GM12878 (cell line): ENCODE measurements around the gene PRRC2A. TPM values are rescaled to one million over a fixed set of nuclear protein-coding genes. Genes with fewer than 3 reads are reported as not detected.

Experiments
- ATAC-seq: fragments of 200-7000 bp; cut with Tn5 transposase; 3 replicates; pipeline ENCODE4 v1.9.1; 2020; ENCODE audit warnings: mild to moderate bottlenecking, moderate library complexity
- BruUV-seq: library from RNA; stranded (reverse); fragments of 400-500 nt; replicated peaks from 2 replicates; lab custom pipeline; 2021; lab: Mats Ljungman, UMichigan
- CTCF ChIA-PET: fragments of 300-600 bp; sonication (Branson Sonifier 250); formaldehyde crosslinking; extraction: SDS; loops from one replicate; lab custom pipeline; 2021; ENCODE audit warnings: inconsistent platforms; lab: Yijun Ruan, JAX
- POLR2A ChIA-PET: fragments of 350-600 bp; formaldehyde crosslinking; extraction: SDS; loops from one replicate; lab custom pipeline; 2021; ENCODE audit warnings: inconsistent platforms; lab: Charles Lee
- RAD21 ChIA-PET: fragments of 300-600 bp; sonication (Branson Sonifier 250); formaldehyde crosslinking; loops from one replicate; lab custom pipeline; 2023; ENCODE audit warnings: antibody characterized with exemption; ENCODE audit not compliant: unreplicated experiment; lab: Charles Lee
- SMC1A ChIA-PET: fragments of 300-600 bp; sonication (Branson Sonifier 250); formaldehyde crosslinking; loops from one replicate; lab custom pipeline; 2023; ENCODE audit not compliant: unreplicated experiment, uncharacterized antibody; lab: Charles Lee
- DNase-seq: peaks from one replicate; pipeline ENCODE4 v3.0.0-alpha.2; 2011; ENCODE audit warnings: low read depth, low spot score
- FAIRE-seq: peaks from 3 replicates; lab custom pipeline; 2011; peaks lifted over from hg19 to GRCh38; lab: Jason Lieb, UNC
- H2AFZ ChIP-seq: 2 replicates; pipeline ENCODE4 v1.6.0; 2011; ENCODE audit warnings: low read depth, low read length, control low read depth; ENCODE audit not compliant: control insufficient read depth
- H3K27ac ChIP-seq: 2 replicates; pipeline ENCODE4 v1.5.1; 2011; ENCODE audit warnings: control low read depth; ENCODE audit not compliant: control insufficient read depth, insufficient read depth
- H3K27me3 ChIP-seq, 2 experiments: replicated peaks in 1 of 2; 2 replicates each; pipeline versions ENCODE4 v1.6.0 to v1.6.1; 2011; ENCODE audit warnings: low read length in 1 of 2; ENCODE audit not compliant: control insufficient read depth in 2 of 2, insufficient read depth in 2 of 2
- H3K36me3 ChIP-seq, 2 experiments: 2 replicates each; pipeline ENCODE4 v1.5.1; 2011; ENCODE audit warnings: low read length in 1 of 2; ENCODE audit not compliant: control insufficient read depth in 2 of 2, insufficient read depth in 2 of 2
- H3K4me1 ChIP-seq: 2 replicates; pipeline ENCODE4 v1.6.1; 2011; ENCODE audit warnings: mild to moderate bottlenecking, low read length, moderate library complexity, mixed read lengths; ENCODE audit not compliant: control insufficient read depth, insufficient read depth
- H3K4me2 ChIP-seq: 2 replicates; pipeline ENCODE4 v1.6.0; 2011; ENCODE audit warnings: control low read depth; ENCODE audit not compliant: control insufficient read depth, insufficient read depth
- H3K4me3 ChIP-seq: fragments of 200-600 bp; sonication (generic); 2 replicates; pipeline ENCODE4 v1.5.1; 2016
- H3K79me2 ChIP-seq: 2 replicates; pipeline ENCODE4 v1.6.0; 2011; ENCODE audit warnings: low read length; ENCODE audit not compliant: control insufficient read depth, insufficient read depth
- H3K9ac ChIP-seq: 2 replicates; pipeline ENCODE4 v1.8.0; 2011; ENCODE audit warnings: low read length, control low read depth, mixed read lengths; ENCODE audit not compliant: control insufficient read depth, insufficient read depth
- H3K9me3 ChIP-seq: replicated peaks from 3 replicates; pipeline ENCODE4 v1.5.1; 2011; ENCODE audit warnings: mild to moderate bottlenecking, low read length; ENCODE audit not compliant: control insufficient read depth, insufficient read depth
- H4K20me1 ChIP-seq: 2 replicates; pipeline ENCODE4 v1.6.0; 2011; ENCODE audit not compliant: control insufficient read depth, insufficient read depth
- CUX1 ChIP-seq: IDR thresholded peaks from 2 replicates; pipeline ENCODE4 v1.6.1; 2012; ENCODE audit warnings: improper control_type of control experiment, low read depth, low read length; ENCODE audit not compliant: insufficient replicate concordance
- EED ChIP-seq: sonication (generic); IDR thresholded peaks from 2 replicates; pipeline ENCODE4 v1.6.1; 2016; ENCODE audit warnings: antibody characterized with exemption, low read depth
- ETV6 ChIP-seq, 2 experiments: fragments of 450-650 bp in 1 of 2; IDR thresholded peaks in 1 of 2; conservative IDR thresholded peaks in 1 of 2; 2 replicates each; pipeline ENCODE4 v1.6.1; 2014; ENCODE audit warnings: antibody characterized with exemption in 1 of 2, borderline replicate concordance in 1 of 2, low read depth in 1 of 2, mild to moderate bottlenecking in 1 of 2, moderate library complexity in 1 of 2
- MYC ChIP-seq: IDR thresholded peaks from 2 replicates; pipeline ENCODE4 v1.6.1; 2011; ENCODE audit warnings: mild to moderate bottlenecking, low read length, moderate library complexity, inconsistent platforms; ENCODE audit not compliant: insufficient read depth, insufficient replicate concordance, insufficient read length, severe bottlenecking
- NR2F1 ChIP-seq: fragments of 450-650 bp; conservative IDR thresholded peaks from 2 replicates; pipeline ENCODE4 v1.6.1; 2017; ENCODE audit warnings: mild to moderate bottlenecking
- RAD51 ChIP-seq: fragments of 450-650 bp; IDR thresholded peaks from 2 replicates; pipeline ENCODE4 v1.6.1; 2016; ENCODE audit warnings: moderate library complexity, mild to moderate bottlenecking, inconsistent platforms
- RFX5 ChIP-seq: IDR thresholded peaks from 2 replicates; pipeline ENCODE4 v1.6.1; 2011; ENCODE audit warnings: low read depth, low read length, improper control_type of control experiment
- SMAD5 ChIP-seq: IDR thresholded peaks from 2 replicates; pipeline ENCODE4 v1.6.1; 2016; ENCODE audit warnings: antibody characterized with exemption, low read depth
- SMARCA5 ChIP-seq: fragments of 450-650 bp; IDR thresholded peaks from 2 replicates; pipeline ENCODE4 v1.6.1; 2017; ENCODE audit warnings: mild to moderate bottlenecking
- SREBF1 ChIP-seq: IDR thresholded peaks from 2 replicates; pipeline ENCODE4 v1.6.1; 2012; ENCODE audit warnings: mild to moderate bottlenecking, low read length
- TCF12 ChIP-seq: IDR thresholded peaks from 2 replicates; pipeline ENCODE4 v1.6.1; 2011; ENCODE audit warnings: low read depth, mild to moderate bottlenecking, low read length
- YBX1 ChIP-seq: fragments of 450-650 bp; IDR thresholded peaks from 2 replicates; pipeline ENCODE4 v1.6.1; 2016; ENCODE audit warnings: antibody characterized with exemption
- WGBS: methylation state at CpG from one replicate; pipeline ENCODE4 v1.1.6; 2016; ENCODE audit warnings: low lambda C conversion rate; ENCODE audit not compliant: insufficient replicate concordance, insufficient coverage; ENCODE audit errors: missing lambda C conversion rate; 5-methylcytosine and 5-hydroxymethylcytosine counted together
- in situ Hi-C: fragments of 300-500 bp; cut with MboI; formaldehyde crosslinking; loops from 9 replicates; pipeline ENCODE4 v1.14.3; 2018; ENCODE audit warnings: mixed read lengths
- intact Hi-C: fragments of 100-400 bp; cut with micrococcal nuclease; formaldehyde crosslinking; loops from one replicate; pipeline ENCODE4 v1.14.2; 2022; ENCODE audit not compliant: unreplicated experiment
- polyA plus RNA-seq, 11 experiments: library from polyadenylated mRNA; depleted of rRNA in 4 of 11; unstranded in 6 of 11; stranded (reverse) in 5 of 11; fragments of >200 nt; fragmentation: Nextera tagmentation in 4 of 11; fragmentation: Illumina TruSeq in 1 of 11; extraction: Ambion mirVana in 4 of 11; extraction: Trizol in 1 of 11; gene quantifications; 1 replicate in 1 of 11; 2 replicates in 10 of 11; pipeline versions ENCODE4 v1.2.1 to v1.2.3, GENCODE V29; 2011 to 2016; ENCODE audit warnings: inconsistent platforms in 2 of 11, missing spikeins in 2 of 11, low read depth in 1 of 11
- total RNA-seq, 4 experiments: library from RNA; depleted of rRNA in 3 of 4; stranded (reverse); fragments of >200 nt in 3 of 4; fragmentation: Illumina TruSeq in 1 of 4; extraction: Trizol in 1 of 4; gene quantifications; 2 replicates each; pipeline versions ENCODE4 v1.2.1 to v1.2.3, GENCODE V29; 2013 to 2021
- TF ChIP-seq, protein P1 (sequence below): IDR thresholded peaks from 2 replicates; pipeline ENCODE4 v1.6.1; 2012; ENCODE audit warnings: low read depth, low read length, improper control_type of control experiment
- TF ChIP-seq, protein P2 (sequence below): fragments of 450-650 bp; IDR thresholded peaks from 2 replicates; pipeline ENCODE4 v1.6.1; 2017; ENCODE audit warnings: low read depth, mild to moderate bottlenecking, moderate library complexity

Gene PRRC2A
- total and polyA plus RNA-seq, 10 of the 15 experiments (the other 5 are each of a cell fraction or from before 2014, with no cell fraction given), result 0.40 to 244 (median 61.3) TPM

GRCh38 chr6:31621991-31622390 is 1.5 kb downstream of the PRRC2A start:
- peak overlapping the region; percentile 99 for H3K9ac ChIP-seq
- BruUV-seq, result no TSS peak
- peak overlapping the region; percentile 74 for H3K4me2 ChIP-seq
- H3K27me3 ChIP-seq, result no peaks in the 10 kb centered on the region
- SMC1A ChIA-PET, result interaction anchor here (0.7 to 2.9 kb wide), 16 partner anchors 12 to 241 kb away, joined by 3 to 15 read pairs (median 4); partner anchors contain the start of genes BAG6, C6orf47, DDX39B and GPANK1
- POLR2A ChIA-PET, result interaction anchor here (0.6 to 5.2 kb wide), 19 partner anchors 12 to 313 kb away, joined by 3 to 58 read pairs (median 3); partner anchors contain the start of genes ABHD16A, APOM, BAG6 and C6orf47
- peak overlapping the region; percentile 86 for H3K4me3 ChIP-seq
- H4K20me1 ChIP-seq, result peaks cover 4% of the 10 kb centered on the region; the same call in 1 of the 2 replicates
- H3K27ac ChIP-seq, result peak overlapping the region; percentile 96
- FAIRE-seq, result no peak
- CTCF ChIA-PET, result interaction anchor here (0.9 to 3.0 kb wide), 11 partner anchors 22 to 81 kb away, joined by 3 to 17 read pairs (median 4); partner anchors contain the start of genes ABHD16A, ATP6V1G2, BAG6 and LY6G5C
- intact Hi-C loops, result no loop called here
- ATAC-seq, result no peak
- H3K9me3 ChIP-seq, result no peaks in the 10 kb centered on the region
- WGBS, result 7% methylated on average over 4 of the region's 4 CpGs
- in situ Hi-C loops, result no loop called here
- H3K79me2 ChIP-seq, result peaks cover 39% of the 10 kb centered on the region
- RAD21 ChIA-PET, result interaction anchor here (0.6 to 2.6 kb wide), 7 partner anchors 23 to 208 kb away, joined by 3 to 11 read pairs (median 3); partner anchors contain the start of genes ATP6V1G2, BAG6, NFKBIL1 and TNF
- peaks cover 26 to 32% of the 10 kb centered on the region in 2 experiments for H3K36me3 ChIP-seq
- no peak overlapping the region for H2AFZ ChIP-seq
- peaks cover 3% of the 10 kb centered on the region for H3K4me1 ChIP-seq
- DNase-seq, result no peak
- no peak for TF ChIP-seq SREBF1
- no peak for TF ChIP-seq YBX1
- TF ChIP-seq, protein P1, sequence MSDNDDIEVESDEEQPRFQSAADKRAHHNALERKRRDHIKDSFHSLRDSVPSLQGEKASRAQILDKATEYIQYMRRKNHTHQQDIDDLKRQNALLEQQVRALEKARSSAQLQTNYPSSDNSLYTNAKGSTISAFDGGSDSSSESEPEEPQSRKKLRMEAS, result no peak
- no peak for TF ChIP-seq SMARCA5
- no peak for TF ChIP-seq CUX1
- TF ChIP-seq MYC, result no peak
- TF ChIP-seq, protein P2, sequence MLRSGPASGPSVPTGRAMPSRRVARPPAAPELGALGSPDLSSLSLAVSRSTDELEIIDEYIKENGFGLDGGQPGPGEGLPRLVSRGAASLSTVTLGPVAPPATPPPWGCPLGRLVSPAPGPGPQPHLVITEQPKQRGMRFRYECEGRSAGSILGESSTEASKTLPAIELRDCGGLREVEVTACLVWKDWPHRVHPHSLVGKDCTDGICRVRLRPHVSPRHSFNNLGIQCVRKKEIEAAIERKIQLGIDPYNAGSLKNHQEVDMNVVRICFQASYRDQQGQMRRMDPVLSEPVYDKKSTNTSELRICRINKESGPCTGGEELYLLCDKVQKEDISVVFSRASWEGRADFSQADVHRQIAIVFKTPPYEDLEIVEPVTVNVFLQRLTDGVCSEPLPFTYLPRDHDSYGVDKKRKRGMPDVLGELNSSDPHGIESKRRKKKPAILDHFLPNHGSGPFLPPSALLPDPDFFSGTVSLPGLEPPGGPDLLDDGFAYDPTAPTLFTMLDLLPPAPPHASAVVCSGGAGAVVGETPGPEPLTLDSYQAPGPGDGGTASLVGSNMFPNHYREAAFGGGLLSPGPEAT, result no peak
- no peak for TF ChIP-seq RAD51
- no peak for TF ChIP-seq NR2F1
- TF ChIP-seq EED, result no peak
- no peak for TF ChIP-seq ETV6 (conservative IDR thresholded peaks at IDR 0.05 in 1 of 2, IDR thresholded peaks at IDR 0.05 in 1 of 2; ENCODE audit: borderline replicate concordance in 1 of 2, low read depth in 1 of 2)
- TF ChIP-seq TCF12, result no peak
- no peak for TF ChIP-seq SMAD5
- no peak for TF ChIP-seq RFX5
